Adrenal gland (tissue), 12 donors: ENCODE data around the gene GRID1. TPM values are rescaled to one million over a fixed set of nuclear protein-coding genes. Genes with fewer than 3 reads are reported as not detected.

Experiments
- DNase-seq, 7 donors: peaks; one replicate each; pipeline ENCODE4 v3.0.0-alpha.2; 2019 to 2020
- H3K27ac ChIP-seq, 5 donors: fragments of 200-600 bp; sonication (generic) in 4 of 5; 1 replicate in 3 of 5; 2 replicates in 2 of 5; pipeline versions ENCODE4 v1.5.1 to v1.8.0; 2016 to 2020; ENCODE audit warnings: mild to moderate bottlenecking in 1 of 5
- H3K27me3 ChIP-seq: fragments of 200-600 bp; 2 replicates; pipeline ENCODE4 v1.8.0; 2021
- H3K36me3 ChIP-seq, 2 donors: fragments of 200-600 bp; replicated peaks in 1 of 2; 1 replicate in 1 of 2; 2 replicates in 1 of 2; pipeline versions ENCODE4 v1.5.1 to v1.8.0; 2018 to 2022
- H3K4me1 ChIP-seq, 2 donors: fragments of 200-600 bp; replicated peaks in 1 of 2; 1 replicate in 1 of 2; 2 replicates in 1 of 2; pipeline versions ENCODE4 v1.5.1 to v1.8.0; 2018 to 2021
- H3K4me3 ChIP-seq, 4 donors: fragments of 200-600 bp; sonication (generic) in 3 of 4; one replicate each; pipeline ENCODE4 v1.5.1; 2016 to 2018
- H3K9me3 ChIP-seq, 3 donors: fragments of 200-600 bp; sonication (generic) in 1 of 3; replicated peaks in 1 of 3; 1 replicate in 2 of 3; 2 replicates in 1 of 3; pipeline versions ENCODE4 v1.5.1 to v1.8.0; 2016 to 2021
- CTCF ChIP-seq, 6 experiments: fragments of 450-650 bp in 4 of 6; fragments of 200-600 bp in 2 of 6; sonication (generic) in 1 of 6; IDR thresholded peaks; 1 replicate in 5 of 6; 2 replicates in 1 of 6; pipeline versions ENCODE4 v1.5.1 to v1.8.0; 2016 to 2021; ENCODE audit warnings: antibody characterized with exemption in 6 of 6, mild to moderate bottlenecking in 2 of 6, moderate library complexity in 1 of 6
- POLR2A ChIP-seq, 2 donors: fragments of 450-650 bp; IDR thresholded peaks; one replicate each; pipeline ENCODE4 v1.6.1; 2017; ENCODE audit warnings: antibody characterized with exemption in 2 of 2, mild to moderate bottlenecking in 2 of 2, moderate library complexity in 1 of 2
- WGBS, 4 donors: extraction: QIAGEN DNeasy Blood & Tissue Kit in 2 of 4; methylation state at CpG; one replicate each; pipeline versions ENCODE4 v1.1.5 to v1.1.7; 2013 to 2017; 5-methylcytosine and 5-hydroxymethylcytosine counted together
- intact Hi-C, 2 donors: fragments of 100-400 bp; cut with DNase I; formaldehyde crosslinking; loops; one replicate each; pipeline versions ENCODE4 v1.14.1 to v1.15.0; 2022 to 2023
- polyA plus RNA-seq, 3 donors: library from polyadenylated mRNA; stranded (reverse); fragments of 200-250 nt in 2 of 3; fragments of 350-450 nt in 1 of 3; fragmentation: Illumina TruSeq in 1 of 3; extraction: RNeasy Lipid Tissue Mini Kit (QIAGEN cat#74804) in 1 of 3; gene quantifications; one replicate each; pipeline ENCODE4 v1.2.3, GENCODE V29; 2013 to 2014
- total RNA-seq, 9 donors: library from RNA; depleted of rRNA in 4 of 9; stranded (reverse); fragments of >200 nt in 4 of 9; fragments of 120-200 nt in 1 of 9; fragmentation: NEBNext Ultra II Directional in 1 of 9; extraction: Animal tissue kit (Norgen Biotek cat#: 25700) in 1 of 9; gene quantifications; one replicate each; pipeline versions ENCODE4 v1.1.0 to v1.2.4, GENCODE V29; 2013 to 2023
- donor health status: healthy with polysubstance abuse.
- donor health status: Bipolar disorder and iron deficiency.
- donor health status: DM: yes; HTN: yes; CAD: no.
- donor health status: DM: no; HTN: no; CAD: no.
- donor health status: DM: no; HTN: no; CAD: no.
- donor health status: DM: yes; HTN: yes; CAD: no.

Gene GRID1
- total and polyA plus RNA-seq, 12 donors = 2.2 to 8.0 (median 4.1) TPM

GRCh38 chr10:86289577-86289868 lies 77.1 kb downstream of the GRID1 start:
- 70 to 81% (median 72%) methylated on average over 2 of the region's 2 CpGs for WGBS, 4 donors

GRCh38 chr10:86288695-86289576 lies 77.7 kb downstream of the GRID1 start:
- intact Hi-C loops = no loop called here
- Histone ChIP-seq H3K27me3 (no peaks in the 10 kb centered on the region), H3K36me3 (no peaks in the 10 kb centered on the region), H3K4me3 (no peak overlapping the region), H3K4me1 (no peaks in the 10 kb centered on the region), H3K9me3 (no peaks in the 10 kb centered on the region), H3K27ac (no peak overlapping the region)
- WGBS, 4 donors = 86 to 92% (median 91%) methylated on average over 10 of the region's 10 CpGs
- no peak for TF ChIP-seq POLR2A (IDR thresholded peaks at IDR 0.05)
- TF ChIP-seq CTCF (IDR thresholded peaks at IDR 0.05) = no peak
- DNase-seq = peak in 2 of 7 donors; percentile 8 to 33

More at GRCh38 chr10:86289577-86289868, 77.1 kb downstream of the GRID1 start:
- TF ChIP-seq POLR2A (IDR thresholded peaks at IDR 0.05) = no peak
- no peak for TF ChIP-seq CTCF (IDR thresholded peaks at IDR 0.05)
- no peak overlapping the region for H3K27ac ChIP-seq
- H3K9me3 ChIP-seq = no peaks in the 10 kb centered on the region
- H3K4me1 ChIP-seq = no peaks in the 10 kb centered on the region
- H3K27me3 ChIP-seq = no peaks in the 10 kb centered on the region
- H3K4me3 ChIP-seq = no peak overlapping the region
- intact Hi-C loops = no loop called here
- H3K36me3 ChIP-seq = no peaks in the 10 kb centered on the region
- no peak for DNase-seq

GRCh38 chr10:86287966-86288579 lies 78.5 kb downstream of the GRID1 start:
- no peaks in the 10 kb centered on the region for H3K9me3 ChIP-seq
- no peaks in the 10 kb centered on the region for H3K36me3 ChIP-seq
- WGBS, 4 donors = 68 to 78% (median 74%) methylated on average over 6 of the region's 6 CpGs; no CpG with 5 or more reads in 1 of the 4 donors
- H3K27ac ChIP-seq = no peak overlapping the region
- intact Hi-C loops = no loop called here
- no peak overlapping the region for H3K4me3 ChIP-seq
- peak in 2 of 7 donors; percentile 9 to 41 for DNase-seq
- H3K4me1 ChIP-seq = no peaks in the 10 kb centered on the region
- no peak for TF ChIP-seq POLR2A (IDR thresholded peaks at IDR 0.05)
- no peak for TF ChIP-seq CTCF (IDR thresholded peaks at IDR 0.05)
- no peaks in the 10 kb centered on the region for H3K27me3 ChIP-seq

GRCh38 chr10:86287110-86287793 lies 79.3 kb downstream of the GRID1 start:
- H3K27ac ChIP-seq = no peak overlapping the region
- peak in 2 of 7 donors; percentile 4 to 37 for DNase-seq
- no peaks in the 10 kb centered on the region for H3K9me3 ChIP-seq
- no peaks in the 10 kb centered on the region for H3K36me3 ChIP-seq
- H3K4me1 ChIP-seq = no peaks in the 10 kb centered on the region
- H3K27me3 ChIP-seq = no peaks in the 10 kb centered on the region
- intact Hi-C loops = no loop called here
- WGBS, 4 donors = 75 to 88% (median 81%) methylated on average over 10 of the region's 10 CpGs
- no peak overlapping the region for H3K4me3 ChIP-seq
- TF ChIP-seq POLR2A (IDR thresholded peaks at IDR 0.05) = no peak
- TF ChIP-seq CTCF (IDR thresholded peaks at IDR 0.05) = no peak
